Stimulated activated CD4-positive, alpha-beta T cell treated with anti-CD3 and anti-CD28 coated beads, Interleukin-4, amount 100 ng/mL, for 48 hours (primary cell): ENCODE data around the gene HSPA9.

Experiments
- DNase-seq, 2 donors: peaks; one replicate each; pipeline ENCODE4 v3.0.0-alpha.2; 2020; ENCODE audit warnings: low read depth in 2 of 2

HSPA9 gene

GRCh38 chr5:138595180-138595795, 20.1 kb upstream of the HSPA9 start:
- DNase-seq, result no peak

- DNase-seq, result no peak
Measured at GRCh38 chr5:138594305-138595058, 19.3 kb upstream of the HSPA9 start.

GRCh38 chr5:138588013-138588788, 13.0 kb upstream of the HSPA9 start:
- no peak for DNase-seq

GRCh38 chr5:138585157-138585556, 10.0 kb upstream of the HSPA9 start:
- no peak for DNase-seq

- DNase-seq, result no peak
Measured at GRCh38 chr5:138583984-138584637, 8.9 kb upstream of the HSPA9 start.

GRCh38 chr5:138582959-138583358, 7.8 kb upstream of the HSPA9 start:
- no peak for DNase-seq

GRCh38 chr5:138580777-138581176, 5.6 kb upstream of the HSPA9 start:
- no peak for DNase-seq

GRCh38 chr5:138580001-138580400, 4.8 kb upstream of the HSPA9 start:
- no peak for DNase-seq

GRCh38 chr5:138579517-138579863, 4.3 kb upstream of the HSPA9 start:
- no peak for DNase-seq

- DNase-seq, result no peak
Measured at GRCh38 chr5:138577452-138577851, 2.3 kb upstream of the HSPA9 start.

- DNase-seq, result no peak
Measured at GRCh38 chr5:138574744-138575193, 432 bp downstream of the HSPA9 start.

- no peak for DNase-seq
Measured at GRCh38 chr5:138573949-138574670, 1.1 kb downstream of the HSPA9 start.

- no peak for DNase-seq
Measured at GRCh38 chr5:138573223-138573622, 2.0 kb downstream of the HSPA9 start.

GRCh38 chr5:138570871-138571270, 4.3 kb downstream of the HSPA9 start:
- DNase-seq, result no peak

GRCh38 chr5:138569782-138570181, 5.4 kb downstream of the HSPA9 start:
- DNase-seq, result no peak

GRCh38 chr5:138568061-138568824, 7.0 kb downstream of the HSPA9 start:
- DNase-seq, result no peak

GRCh38 chr5:138566792-138567191, 8.4 kb downstream of the HSPA9 start:
- no peak for DNase-seq

GRCh38 chr5:138565100-138565821, 9.9 kb downstream of the HSPA9 start:
- DNase-seq, result no peak

- DNase-seq, result no peak
Measured at GRCh38 chr5:138564242-138564641, 11.0 kb downstream of the HSPA9 start.
